HFFc6 (cell line): ENCODE data around the gene WFDC8. TPM values are rescaled to one million over a fixed set of nuclear protein-coding genes. Genes with fewer than 3 reads are reported as not detected.
"Not testable (repeated sequence)": the region's sequence is repeated elsewhere in the genome, so short reads cannot be mapped to it uniquely, and the experiment has no call there.

ENCODE experiments used
- DNase-seq: peaks from one replicate; pipeline ENCODE4 v3.0.0-alpha.2; 2018
- H3K27ac Mint-ChIP-seq: 2 replicates; pipeline ENCODE4 v1.8.0; 2020; ENCODE audit warnings: mild to moderate bottlenecking, mixed read lengths
- H3K27me3 Mint-ChIP-seq: 2 replicates; pipeline ENCODE4 v1.8.0; 2021; ENCODE audit warnings: mild to moderate bottlenecking, moderate library complexity, mixed read lengths; ENCODE audit not compliant: insufficient read depth
- H3K36me3 Mint-ChIP-seq: 2 replicates; pipeline ENCODE4 v1.8.0; 2021; ENCODE audit warnings: low read depth, mixed read lengths
- H3K4me1 Mint-ChIP-seq: 2 replicates; pipeline ENCODE4 v1.8.0; 2020; ENCODE audit warnings: low read depth, mixed read lengths
- H3K4me3 Mint-ChIP-seq: 2 replicates; pipeline ENCODE4 v1.8.0; 2020; ENCODE audit warnings: mild to moderate bottlenecking, moderate library complexity, mixed read lengths
- H3K9me3 Mint-ChIP-seq: 2 replicates; pipeline ENCODE4 v1.8.0; 2020; ENCODE audit warnings: mild to moderate bottlenecking, mixed read lengths
- CTCF ChIP-seq: fragments of 200-600 bp; sonication (generic); IDR thresholded peaks from 2 replicates; pipeline ENCODE4 v1.5.0; 2021; ENCODE audit warnings: antibody characterized with exemption, mild to moderate bottlenecking
- total RNA-seq, 6 experiments: library from RNA; stranded (reverse); fragmentation: NEBNext Ultra II Directional; extraction: Animal tissue kit (Norgen Biotek cat#: 25700); gene quantifications; 2 replicates in 1 of 6; 3 replicates in 5 of 6; pipeline ENCODE4 v1.2.3, GENCODE V29; 2021

The WFDC8 gene
- total RNA-seq, 6 experiments from 2014 or later = not detected

- DNase-seq = no peak
- Mint-ChIP-seq H3K27ac (no peak overlapping the region), H3K9me3 (no peaks in the 10 kb centered on the region), H3K4me3 (no peak overlapping the region), H3K36me3 (no peaks in the 10 kb centered on the region), H3K27me3 (peaks cover 13% of the 10 kb centered on the region), H3K4me1 (no peaks in the 10 kb centered on the region)
- TF ChIP-seq CTCF = no peak
These were observed 3.2 kb downstream of the WFDC8 start for GRCh38 chr20:45575931-45576330.

GRCh38 chr20:45569650-45570049 lies 9.4 kb downstream of the WFDC8 start:
- not testable (repeated sequence) for H3K9me3 Mint-ChIP-seq, H3K4me3 Mint-ChIP-seq, H3K4me1 Mint-ChIP-seq, DNase-seq, H3K27me3 Mint-ChIP-seq, H3K27ac Mint-ChIP-seq, H3K36me3 Mint-ChIP-seq

- no peaks in the 10 kb centered on the region for H3K36me3 Mint-ChIP-seq
- H3K4me3 Mint-ChIP-seq = no peak overlapping the region
- H3K4me1 Mint-ChIP-seq = no peaks in the 10 kb centered on the region
These were observed 14.3 kb downstream of the WFDC8 start for GRCh38 chr20:45564760-45565276.

GRCh38 chr20:45555198-45555597 lies 23.9 kb downstream of the WFDC8 start:
- TF ChIP-seq CTCF = no peak
- Mint-ChIP-seq H3K36me3 (no peaks in the 10 kb centered on the region), H3K9me3 (no peaks in the 10 kb centered on the region), H3K27me3 (peaks cover 3% of the 10 kb centered on the region), H3K4me3 (no peak overlapping the region), H3K4me1 (no peaks in the 10 kb centered on the region), H3K27ac (no peak overlapping the region)
- no peak for DNase-seq

More at GRCh38 chr20:45564760-45565276, 14.3 kb downstream of the WFDC8 start:
- no peak for TF ChIP-seq CTCF
- Mint-ChIP-seq H3K27ac (no peak overlapping the region), H3K9me3 (no peaks in the 10 kb centered on the region), H3K27me3 (peaks cover 4% of the 10 kb centered on the region)
- no peak for DNase-seq

- DNase-seq = no peak
- no peak overlapping the region for H3K4me3 Mint-ChIP-seq
- H3K9me3 Mint-ChIP-seq = no peaks in the 10 kb centered on the region
- no peak overlapping the region for H3K27ac Mint-ChIP-seq
- TF ChIP-seq CTCF = no peak
- H3K4me1 Mint-ChIP-seq = no peaks in the 10 kb centered on the region
- H3K36me3 Mint-ChIP-seq = no peaks in the 10 kb centered on the region
- H3K27me3 Mint-ChIP-seq = peaks cover 12% of the 10 kb centered on the region
These were observed 26.6 kb downstream of the WFDC8 start for GRCh38 chr20:45552456-45552855.

- no peak for DNase-seq
- TF ChIP-seq CTCF = no peak
- no peaks in the 10 kb centered on the region for H3K9me3 Mint-ChIP-seq
- H3K4me3 Mint-ChIP-seq = no peak overlapping the region
- H3K27me3 Mint-ChIP-seq = peaks cover 12% of the 10 kb centered on the region
- no peaks in the 10 kb centered on the region for H3K36me3 Mint-ChIP-seq
- H3K4me1 Mint-ChIP-seq = no peaks in the 10 kb centered on the region
- H3K27ac Mint-ChIP-seq = no peak overlapping the region
These were observed 28.3 kb downstream of the WFDC8 start for GRCh38 chr20:45550765-45551164.
